ENCODE data around the gene PLET1. TPM values are rescaled to one million over a fixed set of nuclear protein-coding genes. Genes with fewer than 3 reads are reported as not detected.

Gene PLET1
- total RNA-seq, 1 experiment from 2014 or later: not detected

DNA sequence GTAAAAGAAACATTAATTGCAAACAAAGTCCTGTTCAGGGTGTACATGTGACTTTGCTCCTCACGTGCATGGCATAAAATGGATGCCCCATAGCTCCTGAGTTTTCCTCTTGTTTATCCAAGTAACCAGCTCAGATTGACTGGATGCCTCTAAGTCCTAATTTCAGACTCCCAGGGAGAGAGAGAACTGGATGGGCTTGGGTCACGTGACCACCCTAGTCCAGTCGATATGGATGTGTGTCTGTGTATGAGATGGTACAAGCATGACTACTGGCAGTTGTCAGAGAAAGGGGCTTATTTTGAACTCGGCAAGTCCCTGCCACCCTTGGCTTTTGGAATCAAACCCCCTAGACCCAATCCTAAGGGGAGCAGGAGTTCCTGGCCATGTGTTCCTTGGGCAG lies 35.4 kb upstream of the PLET1 start:
- ChIA-PET POLR2A (no interaction called here), CTCF (no interaction called here), RAD21 (ENCODE audit: low non-redundant PET in 1 of 2, low total read pairs in 2 of 2, uncharacterized antibody in 2 of 2, unreplicated experiment in 2 of 2) (no interaction called here)
- no peak for ATAC-seq
- H3K9ac ChIP-seq (ENCODE audit: low read length): no peak overlapping the region
- BruUV-seq (replicated peaks): no TSS peak
- H3K9me3 ChIP-seq (ENCODE audit: control insufficient read depth in 1 of 2, insufficient read depth in 1 of 2, low read depth in 1 of 2, low read length in 2 of 2): no peaks in the 10 kb centered on the region
- H3K79me2 ChIP-seq (ENCODE audit: insufficient read depth, low read length): no peaks in the 10 kb centered on the region
- no peak overlapping the region for H3K4me2 ChIP-seq (ENCODE audit: low read length)
- H3K36me3 ChIP-seq (ENCODE audit: control insufficient read depth in 1 of 2, insufficient read depth in 2 of 2, low read length in 2 of 2): no peaks in the 10 kb centered on the region
- DNase-seq (ENCODE audit: low read depth, low spot score): no peak
- H3K4me3 ChIP-seq (replicated peaks in 1 of 2; ENCODE audit: low read depth in 1 of 2, low read length in 2 of 2): no peak overlapping the region
- peaks cover 6 to 7% of the 10 kb centered on the region in 2 experiments; a peak in 2 of 4 replicates for H3K4me1 ChIP-seq (ENCODE audit: control insufficient read depth in 1 of 2, insufficient read depth in 2 of 2, low read length in 2 of 2)
- H3K27me3 ChIP-seq (ENCODE audit: insufficient read depth, low read length): no peaks in the 10 kb centered on the region
- H4K20me1 ChIP-seq (ENCODE audit: insufficient read depth): no peaks in the 10 kb centered on the region
- no peaks in the 10 kb centered on the region for H3K9me2 ChIP-seq (ENCODE audit: insufficient read depth)
- TF ChIP-seq, protein P1, sequence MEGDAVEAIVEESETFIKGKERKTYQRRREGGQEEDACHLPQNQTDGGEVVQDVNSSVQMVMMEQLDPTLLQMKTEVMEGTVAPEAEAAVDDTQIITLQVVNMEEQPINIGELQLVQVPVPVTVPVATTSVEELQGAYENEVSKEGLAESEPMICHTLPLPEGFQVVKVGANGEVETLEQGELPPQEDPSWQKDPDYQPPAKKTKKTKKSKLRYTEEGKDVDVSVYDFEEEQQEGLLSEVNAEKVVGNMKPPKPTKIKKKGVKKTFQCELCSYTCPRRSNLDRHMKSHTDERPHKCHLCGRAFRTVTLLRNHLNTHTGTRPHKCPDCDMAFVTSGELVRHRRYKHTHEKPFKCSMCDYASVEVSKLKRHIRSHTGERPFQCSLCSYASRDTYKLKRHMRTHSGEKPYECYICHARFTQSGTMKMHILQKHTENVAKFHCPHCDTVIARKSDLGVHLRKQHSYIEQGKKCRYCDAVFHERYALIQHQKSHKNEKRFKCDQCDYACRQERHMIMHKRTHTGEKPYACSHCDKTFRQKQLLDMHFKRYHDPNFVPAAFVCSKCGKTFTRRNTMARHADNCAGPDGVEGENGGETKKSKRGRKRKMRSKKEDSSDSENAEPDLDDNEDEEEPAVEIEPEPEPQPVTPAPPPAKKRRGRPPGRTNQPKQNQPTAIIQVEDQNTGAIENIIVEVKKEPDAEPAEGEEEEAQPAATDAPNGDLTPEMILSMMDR (IDR thresholded peaks at IDR 0.05 in 2 of 3, conservative IDR thresholded peaks at IDR 0.05 in 1 of 3; ENCODE audit: borderline replicate concordance in 1 of 3, insufficient read depth in 1 of 3, low read depth in 2 of 3, low read length in 2 of 3): no peak
- TF ChIP-seq SRF (IDR thresholded peaks at IDR 0.05; ENCODE audit: low read depth): no peak
- no peak overlapping the region for H3K27ac ChIP-seq (ENCODE audit: low read depth, low read length)
- H2AFZ ChIP-seq (ENCODE audit: low read depth, low read length, poor library complexity, severe bottlenecking): no peak overlapping the region
- intact Hi-C loops (cut with micrococcal nuclease): loop anchor here (10.0 kb wide), 1 partner anchor 819 kb away; no protein-coding TSS in a partner anchor

DNA sequence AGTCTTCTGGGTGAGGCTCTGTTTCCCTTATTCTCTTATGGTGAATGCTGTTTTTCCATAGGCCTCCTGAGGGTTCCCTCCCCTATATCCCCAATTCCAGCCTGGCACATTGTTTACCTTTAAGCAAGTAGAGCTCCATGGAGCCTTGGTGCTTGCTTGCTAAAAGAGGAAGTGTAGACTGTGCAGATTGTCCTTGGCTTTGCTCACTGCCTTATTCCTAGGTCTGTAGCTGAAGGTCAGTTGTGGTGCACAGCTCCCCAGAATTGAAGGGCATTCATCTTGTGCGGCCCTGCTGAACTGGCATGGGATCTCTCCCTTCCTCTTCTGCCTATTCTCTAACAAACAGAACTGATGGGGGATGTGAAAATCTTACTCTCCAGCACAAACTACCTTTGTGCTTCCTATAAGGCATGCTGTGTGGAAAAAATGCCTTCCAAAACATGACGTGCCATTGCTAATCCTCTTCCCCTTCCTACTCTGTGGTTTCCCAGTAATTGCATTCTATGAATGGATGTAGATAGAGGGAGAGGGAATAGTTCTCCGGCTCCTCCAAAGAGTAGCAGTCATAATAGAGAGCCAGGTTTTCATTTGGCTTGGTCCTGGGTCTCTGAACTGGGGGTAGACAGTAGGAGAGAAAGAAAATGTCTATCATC lies 34.2 kb upstream of the PLET1 start:
- RAD21 ChIA-PET (ENCODE audit: low non-redundant PET in 1 of 2, low total read pairs in 2 of 2, uncharacterized antibody in 2 of 2, unreplicated experiment in 2 of 2): no interaction called here
- H3K4me1 ChIP-seq (ENCODE audit: control insufficient read depth in 1 of 2, insufficient read depth in 2 of 2, low read length in 2 of 2): peaks cover 6 to 14% of the 10 kb centered on the region in 2 experiments; a peak in 3 of 4 replicates
- H3K4me3 ChIP-seq (replicated peaks in 1 of 2; ENCODE audit: low read depth in 1 of 2, low read length in 2 of 2): no peak overlapping the region
- H3K9me3 ChIP-seq (ENCODE audit: control insufficient read depth in 1 of 2, insufficient read depth in 1 of 2, low read depth in 1 of 2, low read length in 2 of 2): no peaks in the 10 kb centered on the region
- POLR2A ChIA-PET: no interaction called here
- ATAC-seq (no peak), DNase-seq (ENCODE audit: low read depth, low spot score) (no peak)
- no peak overlapping the region for H2AFZ ChIP-seq (ENCODE audit: low read depth, low read length, poor library complexity, severe bottlenecking)
- no peaks in the 10 kb centered on the region for H4K20me1 ChIP-seq (ENCODE audit: insufficient read depth)
- no peaks in the 10 kb centered on the region for H3K27me3 ChIP-seq (ENCODE audit: insufficient read depth, low read length)
- no peak overlapping the region for H3K9ac ChIP-seq (ENCODE audit: low read length)
- intact Hi-C loops (cut with micrococcal nuclease): loop anchor here (5.0 to 10.0 kb wide), 2 partner anchors 497 to 820 kb away; no protein-coding TSS in a partner anchor
- no TSS peak for BruUV-seq (replicated peaks)
- no peak overlapping the region for H3K27ac ChIP-seq (ENCODE audit: low read depth, low read length)
- H3K79me2 ChIP-seq (ENCODE audit: insufficient read depth, low read length): no peaks in the 10 kb centered on the region
- TF ChIP-seq SIN3A (IDR thresholded peaks at IDR 0.05; ENCODE audit: low read depth) (no peak), SP1 (IDR thresholded peaks at IDR 0.05; ENCODE audit: low read depth) (no peak)
- TF ChIP-seq, protein P2, sequence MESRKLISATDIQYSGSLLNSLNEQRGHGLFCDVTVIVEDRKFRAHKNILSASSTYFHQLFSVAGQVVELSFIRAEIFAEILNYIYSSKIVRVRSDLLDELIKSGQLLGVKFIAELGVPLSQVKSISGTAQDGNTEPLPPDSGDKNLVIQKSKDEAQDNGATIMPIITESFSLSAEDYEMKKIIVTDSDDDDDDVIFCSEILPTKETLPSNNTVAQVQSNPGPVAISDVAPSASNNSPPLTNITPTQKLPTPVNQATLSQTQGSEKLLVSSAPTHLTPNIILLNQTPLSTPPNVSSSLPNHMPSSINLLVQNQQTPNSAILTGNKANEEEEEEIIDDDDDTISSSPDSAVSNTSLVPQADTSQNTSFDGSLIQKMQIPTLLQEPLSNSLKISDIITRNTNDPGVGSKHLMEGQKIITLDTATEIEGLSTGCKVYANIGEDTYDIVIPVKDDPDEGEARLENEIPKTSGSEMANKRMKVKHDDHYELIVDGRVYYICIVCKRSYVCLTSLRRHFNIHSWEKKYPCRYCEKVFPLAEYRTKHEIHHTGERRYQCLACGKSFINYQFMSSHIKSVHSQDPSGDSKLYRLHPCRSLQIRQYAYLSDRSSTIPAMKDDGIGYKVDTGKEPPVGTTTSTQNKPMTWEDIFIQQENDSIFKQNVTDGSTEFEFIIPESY (IDR thresholded peaks at IDR 0.05; ENCODE audit: extremely low read depth, insufficient replicate concordance, low read length): no peak
- no peaks in the 10 kb centered on the region for H3K9me2 ChIP-seq (ENCODE audit: insufficient read depth)
- no peaks in the 10 kb centered on the region for H3K36me3 ChIP-seq (ENCODE audit: control insufficient read depth in 1 of 2, insufficient read depth in 2 of 2, low read length in 2 of 2)
- no peak overlapping the region for H3K4me2 ChIP-seq (ENCODE audit: low read length)
- CTCF ChIA-PET: no interaction called here

Measured in HCT116 (cell line).